Measurements from ENCODE around the gene SLC12A7.

DNA sequence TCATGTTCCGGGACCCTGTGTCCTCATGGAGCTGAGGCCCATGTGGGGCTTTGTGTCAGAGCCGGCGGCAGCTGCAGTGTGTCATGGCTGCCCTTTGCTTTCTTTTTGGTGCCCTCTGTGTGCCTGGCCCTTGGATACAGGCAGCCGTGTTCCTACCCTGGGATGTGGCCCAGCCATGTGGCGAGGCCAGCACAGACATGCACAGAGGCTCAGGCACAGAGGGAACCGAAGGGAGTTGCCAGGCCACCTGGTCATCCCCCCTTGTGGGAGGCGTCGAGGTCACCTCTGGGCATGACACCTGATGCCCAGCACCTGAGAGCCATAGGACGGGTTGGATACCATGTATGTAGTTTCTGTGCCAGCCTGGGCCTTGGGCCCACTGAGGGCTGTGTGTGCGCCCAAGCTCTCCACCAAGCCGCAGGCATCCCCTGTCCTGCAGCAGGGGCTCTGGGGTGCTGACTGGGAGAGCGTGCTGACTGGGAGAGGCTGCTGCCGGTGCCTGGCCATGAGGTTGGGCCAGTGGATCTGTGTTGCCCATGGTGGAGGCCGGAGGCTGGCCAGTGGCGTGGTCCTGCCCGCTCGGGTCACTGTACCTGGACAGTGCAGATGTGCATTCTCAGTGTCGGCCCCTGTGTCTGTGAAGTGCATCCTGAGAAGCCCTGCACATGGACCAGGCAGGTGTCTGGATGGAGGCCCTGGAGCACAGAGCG lies 98.5 kb downstream of the SLC12A7 start:
- TF ChIP-seq CTCF (conservative IDR thresholded peaks at IDR 0.05) = no peak
- no peak for TF ChIP-seq EZH2 (IDR thresholded peaks at IDR 0.05; ENCODE audit: low read depth)

All from PC-9 (cell line).